ENCODE measurements around the gene AGBL1.
A peak's percentile ranks its signal among the peaks of the same experiment; 100 is the strongest.

Gene AGBL1

DNA sequence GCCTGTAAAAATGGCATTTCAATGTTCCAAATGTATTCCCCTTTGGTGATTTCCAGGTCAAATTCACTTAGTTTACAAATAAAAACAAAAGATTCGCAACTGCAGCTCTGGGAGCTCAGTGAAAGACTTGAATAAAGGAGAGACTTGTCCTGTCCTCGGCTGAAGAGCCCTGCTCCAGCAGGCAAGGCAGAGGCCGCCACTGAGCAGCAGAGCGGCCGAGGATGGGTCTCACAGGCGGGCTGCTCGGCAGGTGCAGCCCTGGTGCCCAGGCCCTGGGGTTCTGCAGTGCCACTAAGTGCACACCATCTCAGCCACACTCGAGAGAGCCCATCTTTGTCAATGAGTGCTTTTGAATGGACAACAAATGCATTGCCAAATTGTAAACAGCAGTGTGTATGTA lies 856.2 kb downstream of the AGBL1 start:
- TF ChIP-seq, protein P1, sequence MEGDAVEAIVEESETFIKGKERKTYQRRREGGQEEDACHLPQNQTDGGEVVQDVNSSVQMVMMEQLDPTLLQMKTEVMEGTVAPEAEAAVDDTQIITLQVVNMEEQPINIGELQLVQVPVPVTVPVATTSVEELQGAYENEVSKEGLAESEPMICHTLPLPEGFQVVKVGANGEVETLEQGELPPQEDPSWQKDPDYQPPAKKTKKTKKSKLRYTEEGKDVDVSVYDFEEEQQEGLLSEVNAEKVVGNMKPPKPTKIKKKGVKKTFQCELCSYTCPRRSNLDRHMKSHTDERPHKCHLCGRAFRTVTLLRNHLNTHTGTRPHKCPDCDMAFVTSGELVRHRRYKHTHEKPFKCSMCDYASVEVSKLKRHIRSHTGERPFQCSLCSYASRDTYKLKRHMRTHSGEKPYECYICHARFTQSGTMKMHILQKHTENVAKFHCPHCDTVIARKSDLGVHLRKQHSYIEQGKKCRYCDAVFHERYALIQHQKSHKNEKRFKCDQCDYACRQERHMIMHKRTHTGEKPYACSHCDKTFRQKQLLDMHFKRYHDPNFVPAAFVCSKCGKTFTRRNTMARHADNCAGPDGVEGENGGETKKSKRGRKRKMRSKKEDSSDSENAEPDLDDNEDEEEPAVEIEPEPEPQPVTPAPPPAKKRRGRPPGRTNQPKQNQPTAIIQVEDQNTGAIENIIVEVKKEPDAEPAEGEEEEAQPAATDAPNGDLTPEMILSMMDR (IDR thresholded peaks at IDR 0.05; ENCODE audit: poor library complexity, severe bottlenecking) = no peak
- DNase-seq (ENCODE audit: low spot score) (no peak), ATAC-seq (ENCODE audit: low read depth) (no peak)
- H3K4me3 ChIP-seq (ENCODE audit: severe bottlenecking) = no peak overlapping the region
- peaks cover 18% of the 10 kb centered on the region for H3K27me3 ChIP-seq (ENCODE audit: insufficient read depth, poor library complexity, severe bottlenecking)
- no peaks in the 10 kb centered on the region for H3K4me1 ChIP-seq (ENCODE audit: insufficient read depth, poor library complexity, severe bottlenecking)
- no peaks in the 10 kb centered on the region for H3K36me3 ChIP-seq (ENCODE audit: low read depth)
- peaks cover 2% of the 10 kb centered on the region for H3K9me3 ChIP-seq (ENCODE audit: severe bottlenecking)
- no peak overlapping the region for H3K27ac ChIP-seq (ENCODE audit: poor library complexity, severe bottlenecking)

DNA sequence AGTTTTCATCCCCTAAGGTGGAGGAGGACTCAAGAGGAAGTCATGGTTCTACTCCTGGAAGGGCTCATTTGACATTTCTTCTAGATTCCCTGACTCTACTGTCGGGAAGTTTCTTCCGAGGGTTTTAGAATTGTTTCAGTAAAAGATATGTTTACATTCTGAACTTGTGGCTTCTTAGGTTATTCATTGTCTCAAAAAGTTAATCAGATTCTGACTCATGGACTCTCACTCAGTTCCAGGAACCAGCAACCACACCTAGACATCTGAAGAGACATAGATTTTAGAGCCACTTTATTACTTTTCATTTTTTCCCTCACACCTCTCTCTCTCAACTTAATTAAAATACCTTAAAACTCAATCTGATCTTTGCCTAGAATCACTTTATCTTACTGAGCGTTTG lies 862.6 kb downstream of the AGBL1 start:
- no peaks in the 10 kb centered on the region for H3K4me1 ChIP-seq (ENCODE audit: insufficient read depth, poor library complexity, severe bottlenecking)
- TF ChIP-seq, protein P1 (IDR thresholded peaks at IDR 0.05; ENCODE audit: poor library complexity, severe bottlenecking) = no peak
- peak; percentile 25; the same call in 1 of the 3 replicates for ATAC-seq (ENCODE audit: low read depth)
- no peak overlapping the region for H3K4me3 ChIP-seq (ENCODE audit: severe bottlenecking)
- H3K27ac ChIP-seq (ENCODE audit: poor library complexity, severe bottlenecking) = no peak overlapping the region
- peaks cover 2% of the 10 kb centered on the region for H3K9me3 ChIP-seq (ENCODE audit: severe bottlenecking)
- H3K36me3 ChIP-seq (ENCODE audit: low read depth) = no peaks in the 10 kb centered on the region
- no peaks in the 10 kb centered on the region for H3K27me3 ChIP-seq (ENCODE audit: insufficient read depth, poor library complexity, severe bottlenecking)
- no peak for DNase-seq (ENCODE audit: low spot score)

DNA sequence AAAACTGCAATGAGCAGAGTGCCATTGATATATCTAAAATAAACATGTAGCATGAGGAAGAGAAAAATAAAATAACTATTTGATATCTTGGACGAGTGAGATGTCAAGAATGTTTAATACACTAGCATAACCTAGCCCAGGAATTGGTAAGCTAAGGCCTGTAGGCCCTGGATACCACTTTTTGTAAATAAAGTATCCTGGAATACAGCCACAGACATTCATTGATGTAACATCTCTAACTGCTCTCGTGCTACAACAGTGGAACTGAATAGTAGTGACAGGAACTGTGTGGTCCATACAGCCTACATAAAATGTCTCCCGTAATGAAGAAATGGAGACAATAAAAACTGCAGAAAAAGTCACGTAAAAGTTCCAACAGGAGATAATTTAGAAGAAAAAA lies 869.0 kb downstream of the AGBL1 start:
- Histone ChIP-seq H3K4me3 (ENCODE audit: severe bottlenecking) (no peak overlapping the region), H3K27me3 (ENCODE audit: insufficient read depth, poor library complexity, severe bottlenecking) (peaks cover 9% of the 10 kb centered on the region), H3K9me3 (ENCODE audit: severe bottlenecking) (no peaks in the 10 kb centered on the region), H3K27ac (ENCODE audit: poor library complexity, severe bottlenecking) (no peak overlapping the region), H3K36me3 (ENCODE audit: low read depth) (no peaks in the 10 kb centered on the region), H3K4me1 (ENCODE audit: insufficient read depth, poor library complexity, severe bottlenecking) (no peaks in the 10 kb centered on the region)
- TF ChIP-seq, protein P1 (IDR thresholded peaks at IDR 0.05; ENCODE audit: poor library complexity, severe bottlenecking) = no peak
- ATAC-seq (ENCODE audit: low read depth) = no peak
- DNase-seq (ENCODE audit: low spot score) = no peak

DNA sequence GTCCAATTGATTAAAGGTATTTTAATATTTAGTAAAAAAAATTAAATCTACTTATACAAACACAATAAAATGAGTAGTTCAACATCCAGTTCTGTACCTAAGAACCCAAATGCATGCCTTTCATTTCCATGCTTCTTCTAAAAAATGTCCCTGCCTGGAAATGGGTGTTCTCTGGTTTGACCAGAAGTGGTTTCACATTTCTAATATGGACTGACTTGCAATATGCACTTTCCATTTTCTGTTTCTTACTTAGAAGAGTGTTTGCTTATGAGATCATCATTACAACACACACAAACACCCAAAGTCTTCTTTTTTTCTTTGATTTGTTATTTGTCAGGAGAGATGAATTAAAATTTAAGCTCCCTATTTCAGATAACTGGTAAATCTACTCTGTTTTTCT lies 879.6 kb downstream of the AGBL1 start:
- Histone ChIP-seq H3K4me3 (ENCODE audit: severe bottlenecking) (no peak overlapping the region), H3K27me3 (ENCODE audit: insufficient read depth, poor library complexity, severe bottlenecking) (peaks cover 3% of the 10 kb centered on the region), H3K36me3 (ENCODE audit: low read depth) (no peaks in the 10 kb centered on the region), H3K9me3 (ENCODE audit: severe bottlenecking) (no peaks in the 10 kb centered on the region), H3K27ac (ENCODE audit: poor library complexity, severe bottlenecking) (no peak overlapping the region), H3K4me1 (ENCODE audit: insufficient read depth, poor library complexity, severe bottlenecking) (no peaks in the 10 kb centered on the region)
- ATAC-seq (ENCODE audit: low read depth) = no peak
- TF ChIP-seq, protein P1 (IDR thresholded peaks at IDR 0.05; ENCODE audit: poor library complexity, severe bottlenecking) = no peak
- no peak for DNase-seq (ENCODE audit: low spot score)

DNA sequence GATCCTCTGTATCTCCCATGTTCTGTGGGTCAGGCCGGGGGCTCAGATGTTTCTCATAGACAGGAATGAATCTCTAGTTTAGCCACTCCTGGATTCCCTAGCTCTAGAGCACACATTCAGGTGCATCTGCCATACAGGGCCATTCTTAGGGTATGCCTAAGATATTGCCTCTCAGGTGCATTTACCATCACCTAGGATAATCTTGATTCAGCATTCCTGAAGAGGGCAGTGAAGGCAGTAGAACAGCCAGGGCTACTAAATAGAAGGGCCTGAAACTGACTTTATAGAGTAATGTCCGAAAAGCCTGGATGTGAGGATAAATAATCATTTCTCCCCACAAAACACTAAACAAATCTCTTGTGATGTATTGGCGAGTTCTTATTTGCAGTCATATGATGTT lies 882.0 kb downstream of the AGBL1 start:
- Histone ChIP-seq H3K4me3 (ENCODE audit: severe bottlenecking) (no peak overlapping the region), H3K36me3 (ENCODE audit: low read depth) (no peaks in the 10 kb centered on the region), H3K27me3 (ENCODE audit: insufficient read depth, poor library complexity, severe bottlenecking) (no peaks in the 10 kb centered on the region), H3K9me3 (ENCODE audit: severe bottlenecking) (no peaks in the 10 kb centered on the region), H3K27ac (ENCODE audit: poor library complexity, severe bottlenecking) (no peak overlapping the region), H3K4me1 (ENCODE audit: insufficient read depth, poor library complexity, severe bottlenecking) (no peaks in the 10 kb centered on the region)
- DNase-seq (ENCODE audit: low spot score) (no peak), ATAC-seq (ENCODE audit: low read depth) (peak; percentile 54; the same call in 1 of the 3 replicates)
- TF ChIP-seq, protein P1 (IDR thresholded peaks at IDR 0.05; ENCODE audit: poor library complexity, severe bottlenecking) = peak; percentile 25
